GM08714 (cell line): ENCODE data around the gene ARF6.
A peak's percentile ranks its signal among the peaks of the same experiment; 100 is the strongest.
"Not testable (repeated sequence)": the region's sequence is repeated elsewhere in the genome, so short reads cannot be mapped to it uniquely, and the experiment has no call there.

Source experiments
- H3K4me3 ChIP-seq: fragments of 200-500 bp; sonication (Bioruptor generic); 2 replicates; pipeline ENCODE4 v1.5.1; 2014; ENCODE audit warnings: mild to moderate bottlenecking, low read length, inconsistent platforms
- ZNF274 ChIP-seq: IDR thresholded peaks from 2 replicates; pipeline ENCODE4 v1.6.1; 2012; ENCODE audit warnings: mild to moderate bottlenecking, low read depth, low read length

The ARF6 gene

GRCh38 chr14:49892301-49892635 is 614 bp upstream of the ARF6 start:
- no peak for TF ChIP-seq ZNF274

DNA sequence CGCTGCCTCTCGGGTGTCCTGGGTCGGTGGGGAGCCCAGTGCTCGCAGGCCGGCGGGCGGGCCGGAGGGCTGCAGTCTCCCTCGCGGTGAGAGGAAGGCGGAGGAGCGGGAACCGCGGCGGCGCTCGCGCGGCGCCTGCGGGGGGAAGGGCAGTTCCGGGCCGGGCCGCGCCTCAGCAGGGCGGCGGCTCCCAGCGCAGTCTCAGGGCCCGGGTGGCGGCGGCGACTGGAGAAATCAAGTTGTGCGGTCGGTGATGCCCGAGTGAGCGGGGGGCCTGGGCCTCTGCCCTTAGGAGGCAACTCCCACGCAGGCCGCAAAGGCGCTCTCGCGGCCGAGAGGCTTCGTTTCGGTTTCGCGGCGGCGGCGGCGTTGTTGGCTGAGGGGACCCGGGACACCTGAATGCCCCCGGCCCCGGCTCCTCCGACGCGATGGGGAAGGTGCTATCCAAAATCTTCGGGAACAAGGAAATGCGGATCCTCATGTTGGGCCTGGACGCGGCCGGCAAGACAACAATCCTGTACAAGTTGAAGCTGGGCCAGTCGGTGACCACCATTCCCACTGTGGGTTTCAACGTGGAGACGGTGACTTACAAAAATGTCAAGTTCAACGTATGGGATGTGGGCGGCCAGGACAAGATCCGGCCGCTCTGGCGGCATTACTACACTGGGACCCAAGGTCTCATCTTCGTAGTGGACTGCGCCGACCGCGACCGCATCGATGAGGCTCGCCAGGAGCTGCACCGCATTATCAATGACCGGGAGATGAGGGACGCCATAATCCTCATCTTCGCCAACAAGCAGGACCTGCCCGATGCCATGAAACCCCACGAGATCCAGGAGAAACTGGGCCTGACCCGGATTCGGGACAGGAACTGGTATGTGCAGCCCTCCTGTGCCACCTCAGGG is 679 bp downstream of the ARF6 start:
- no peak for TF ChIP-seq ZNF274
- H3K4me3 ChIP-seq, result peak overlapping the region; percentile 94

More at GRCh38 chr14:49892301-49892635, 614 bp upstream of the ARF6 start:
- peak overlapping the region; percentile 94 for H3K4me3 ChIP-seq

DNA sequence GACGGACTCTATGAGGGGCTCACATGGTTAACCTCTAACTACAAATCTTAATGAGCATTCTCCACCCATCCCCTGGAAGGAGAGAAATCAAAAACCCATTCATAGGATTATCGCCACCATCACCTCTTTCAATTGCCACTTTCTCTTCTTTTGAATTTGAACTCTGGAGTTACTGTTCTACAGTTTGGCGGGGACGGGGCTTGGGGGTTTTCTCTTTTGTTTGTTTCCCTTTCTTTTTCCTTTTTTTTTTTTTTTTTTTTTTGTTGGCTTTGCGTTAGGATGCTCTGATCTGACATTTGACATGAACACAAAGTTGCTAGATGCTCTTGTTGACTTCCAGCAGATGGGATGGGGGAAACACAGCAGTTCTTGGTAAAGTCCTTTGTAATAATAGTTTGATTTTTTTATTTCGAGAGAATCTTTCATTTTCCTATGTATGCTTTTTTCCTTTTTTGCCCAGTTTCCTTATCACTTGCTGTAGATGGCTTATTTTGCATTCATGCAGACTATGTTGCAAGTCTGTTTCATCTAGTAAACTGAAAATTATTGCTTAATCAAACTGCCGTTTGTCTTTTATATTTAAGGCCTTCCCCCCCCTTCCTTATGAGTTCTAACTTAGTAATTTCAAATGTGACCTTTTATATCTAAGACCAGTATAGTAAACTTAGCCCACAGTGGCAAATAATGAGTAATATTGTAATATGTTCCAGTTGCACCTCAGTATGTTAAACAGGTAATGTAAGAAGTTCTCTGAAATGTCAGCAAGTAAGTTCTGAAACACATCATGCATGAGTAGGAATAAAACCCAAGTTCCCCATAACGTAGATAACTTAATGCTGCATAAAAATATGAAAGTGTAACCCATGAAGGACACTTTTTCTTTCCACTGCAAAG is 1.6 kb downstream of the ARF6 start:
- H3K4me3 ChIP-seq, result peak overlapping the region; percentile 94

- peak overlapping the region; percentile 94; the same call in 1 of the 2 replicates for H3K4me3 ChIP-seq
- TF ChIP-seq ZNF274, result no peak
These were observed 2.6 kb downstream of the ARF6 start for GRCh38 chr14:49895480-49895879.

DNA sequence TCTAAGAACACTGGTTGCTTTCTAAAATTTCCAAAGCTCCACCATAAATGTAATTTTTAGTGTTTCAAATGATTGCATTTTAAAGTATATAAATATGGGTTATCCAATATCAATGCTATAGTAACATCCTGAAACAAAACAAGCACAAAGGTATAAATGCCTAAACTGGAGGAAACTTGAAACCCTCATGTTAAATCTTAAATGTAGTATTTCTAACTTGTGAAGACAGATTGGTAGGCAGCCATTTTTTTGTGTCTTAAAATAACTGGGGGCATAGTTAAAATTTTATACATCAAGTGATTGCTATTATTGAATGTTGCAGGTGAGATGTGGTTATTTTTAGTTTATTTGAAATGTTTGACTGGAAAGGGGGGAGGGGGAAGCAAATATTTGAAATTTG is 3.4 kb downstream of the ARF6 start:
- H3K4me3 ChIP-seq, result peak overlapping the region; percentile 94; the same call in 1 of the 2 replicates

DNA sequence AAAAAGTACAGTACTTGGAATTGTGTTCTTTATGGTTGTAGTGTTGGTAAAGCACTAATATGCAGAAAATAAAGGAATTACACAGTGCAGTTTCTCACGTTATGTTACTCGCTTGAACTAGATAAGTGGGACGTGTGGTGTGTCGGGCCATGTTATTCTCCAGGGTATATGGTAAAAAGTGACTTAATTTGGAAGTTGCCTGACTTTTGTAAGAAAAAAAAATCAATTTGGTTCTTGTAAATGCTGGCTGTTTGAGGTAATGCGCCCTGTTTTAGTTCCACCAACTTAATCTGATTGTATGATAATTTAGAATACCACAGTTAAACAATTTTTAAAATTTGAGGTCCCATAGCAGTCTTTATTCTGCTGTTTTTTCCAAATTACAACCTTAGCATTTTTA is 4.1 kb downstream of the ARF6 start:
- H3K4me3 ChIP-seq, result peak overlapping the region; percentile 41; the same call in 1 of the 2 replicates
- TF ChIP-seq ZNF274, result no peak

GRCh38 chr14:49897414-49897813 is 4.5 kb downstream of the ARF6 start:
- H3K4me3 ChIP-seq, result peak overlapping the region; percentile 41; the same call in 1 of the 2 replicates
- TF ChIP-seq ZNF274, result no peak

- H3K4me3 ChIP-seq, result peak overlapping the region; percentile 41; the same call in 1 of the 2 replicates
- TF ChIP-seq ZNF274, result no peak
These were observed 5.1 kb downstream of the ARF6 start for GRCh38 chr14:49897965-49898364.

DNA sequence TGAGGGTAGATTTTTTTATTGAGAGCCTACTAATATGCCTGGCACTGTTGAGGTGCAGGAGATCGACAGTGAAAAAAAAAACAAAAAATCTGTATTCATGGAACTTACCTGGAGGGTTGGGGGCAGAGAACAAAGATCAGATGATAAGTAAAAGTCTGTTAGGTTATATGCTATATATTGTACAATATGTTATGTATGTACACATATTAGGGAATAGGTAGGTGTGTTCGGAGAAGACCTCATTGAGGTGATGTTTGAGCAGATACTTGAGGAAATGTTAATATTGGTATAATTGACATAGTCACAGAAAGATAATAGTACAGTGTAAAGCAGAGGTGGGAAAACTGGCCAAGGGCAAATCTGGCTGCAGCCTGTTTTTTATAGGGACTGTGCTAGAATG is 5.6 kb downstream of the ARF6 start:
- TF ChIP-seq ZNF274, result no peak
- no peak overlapping the region; the same call in 1 of the 2 replicates for H3K4me3 ChIP-seq

- no peak overlapping the region for H3K4me3 ChIP-seq
- TF ChIP-seq ZNF274, result no peak
These were observed 8.1 kb downstream of the ARF6 start for GRCh38 chr14:49900973-49901372.

GRCh38 chr14:49902679-49903246 is 9.9 kb downstream of the ARF6 start:
- not testable (repeated sequence) for H3K4me3 ChIP-seq

- H3K4me3 ChIP-seq, result no peak overlapping the region
- TF ChIP-seq ZNF274, result no peak
These were observed 11.4 kb downstream of the ARF6 start for GRCh38 chr14:49904270-49904669.

DNA sequence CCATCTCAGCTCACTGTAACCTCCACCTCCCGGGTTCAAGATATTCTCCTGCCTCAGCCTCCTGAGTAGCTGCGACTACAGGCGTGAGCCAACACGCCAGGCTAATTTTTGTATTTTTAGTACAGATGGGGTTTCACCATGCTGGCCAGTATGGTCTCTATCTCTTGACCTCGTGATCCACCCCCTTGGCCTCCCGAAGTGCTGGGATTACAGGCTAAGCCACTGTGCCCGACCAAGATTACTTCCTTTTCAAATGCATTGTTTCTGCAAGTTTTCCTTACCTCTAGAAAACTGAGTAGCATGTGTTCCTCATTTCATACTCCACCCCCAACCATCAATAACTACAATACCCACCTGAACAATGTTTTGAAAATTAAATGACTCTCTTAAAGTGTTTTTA is 13.1 kb downstream of the ARF6 start:
- no peak overlapping the region for H3K4me3 ChIP-seq

GRCh38 chr14:49907186-49907585 is 14.3 kb downstream of the ARF6 start:
- TF ChIP-seq ZNF274, result no peak
- H3K4me3 ChIP-seq, result no peak overlapping the region

More for the DNA sequence above, 13.1 kb downstream of the ARF6 start:
- TF ChIP-seq ZNF274, result no peak

DNA sequence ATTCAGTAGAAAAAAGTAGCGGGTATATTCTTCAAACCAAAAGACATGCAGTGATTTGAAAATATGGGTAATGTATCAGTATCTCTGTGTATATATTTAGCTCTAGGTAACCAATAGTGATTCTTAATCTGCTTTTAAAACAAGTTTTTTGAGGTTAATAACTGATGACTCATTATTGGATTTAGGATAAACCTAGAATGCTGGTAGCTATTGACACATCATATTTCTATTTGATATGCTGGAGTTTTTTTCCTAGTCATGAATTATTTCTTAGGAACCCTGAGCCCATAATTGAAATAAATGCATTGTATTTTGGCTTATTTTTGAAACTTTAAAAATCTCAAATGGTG is 15.5 kb downstream of the ARF6 start:
- TF ChIP-seq ZNF274, result no peak
- H3K4me3 ChIP-seq, result no peak overlapping the region
